Activated T-helper 1 cell treated with Interleukin-2 at 50 U/mL for 16 hours (primary cell): ENCODE measurements around the gene PHF12.
A peak's percentile ranks its signal among the peaks of the same experiment; 100 is the strongest.

Source experiments
- DNase-seq: peaks from one replicate; pipeline ENCODE4 v3.0.0-alpha.2; 2020; ENCODE audit warnings: low read depth

PHF12 gene

DNA sequence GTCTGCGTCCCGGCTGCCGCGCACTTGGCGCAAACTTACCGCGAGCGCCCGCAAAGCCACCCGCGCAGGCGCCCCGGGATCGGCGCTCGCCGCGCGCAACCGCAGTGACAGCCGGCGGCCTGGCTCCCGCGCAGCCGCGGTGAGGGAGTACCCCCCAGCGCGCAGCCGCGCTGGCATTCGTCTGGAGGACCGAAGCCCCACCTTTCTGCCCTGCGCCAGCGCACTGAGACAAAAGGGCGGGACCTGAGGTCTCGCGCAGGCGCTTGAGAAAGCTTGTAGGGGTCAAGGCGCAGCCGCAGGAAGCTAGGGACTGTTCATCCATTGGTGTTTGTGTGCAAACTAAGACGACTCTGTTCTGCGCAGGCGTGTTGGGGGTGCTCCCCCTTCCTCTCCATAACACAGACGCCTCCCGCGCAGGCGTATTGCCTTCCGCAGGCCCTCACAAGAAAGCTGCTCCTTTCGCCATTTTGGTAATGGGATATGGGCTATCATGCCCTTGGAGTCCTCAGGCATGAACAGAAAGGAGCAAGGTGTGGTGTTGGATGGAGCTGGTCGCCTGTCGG, at the start of gene PHF12:
TSS of gene PHF12 (minus strand) at position 91 of the 563 bp plus-strand sequence. CDS start 558 bp downstream, outside the sequence.
- peak; percentile 99 for DNase-seq

DNA sequence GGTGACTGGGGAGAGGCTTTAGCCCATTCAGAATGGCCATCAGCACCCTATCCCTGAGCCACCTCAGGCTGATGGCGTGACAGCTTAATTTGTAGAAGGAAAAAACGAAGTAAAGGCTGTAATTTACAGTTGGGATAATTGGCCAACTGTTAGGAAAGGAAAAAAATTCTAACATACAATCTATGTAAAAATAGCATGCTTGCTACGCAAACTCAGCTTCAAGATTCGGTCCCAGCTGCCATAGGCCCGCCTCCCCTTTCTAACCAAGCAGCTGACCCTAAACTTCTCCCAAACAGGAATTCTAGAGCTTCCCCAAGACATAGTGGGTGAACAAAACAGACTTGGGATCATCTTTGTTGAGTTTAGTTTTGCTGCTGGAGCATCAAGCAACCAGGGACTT, 49.7 kb upstream of the PHF12 start:
- DNase-seq = no peak

DNA sequence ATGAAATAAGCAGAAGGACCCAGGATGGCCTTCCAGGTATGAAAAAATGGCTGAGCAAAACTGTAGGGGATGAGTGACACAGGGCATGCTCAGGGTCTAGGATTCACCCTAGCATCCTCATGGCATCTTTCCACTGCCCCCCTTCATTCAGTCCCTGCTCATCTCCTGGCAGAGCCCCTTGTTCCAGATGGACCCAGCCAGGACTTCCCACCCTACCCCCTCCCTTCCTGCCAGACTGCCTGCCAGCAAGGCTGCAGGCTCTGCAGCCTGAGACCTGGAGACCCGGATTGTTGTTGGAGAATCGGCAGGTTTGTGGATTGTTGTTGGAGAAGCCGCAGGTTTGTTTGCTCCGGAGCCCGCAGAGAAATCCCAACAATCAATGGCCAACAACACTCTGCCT, 47.9 kb upstream of the PHF12 start:
- no peak for DNase-seq

DNA sequence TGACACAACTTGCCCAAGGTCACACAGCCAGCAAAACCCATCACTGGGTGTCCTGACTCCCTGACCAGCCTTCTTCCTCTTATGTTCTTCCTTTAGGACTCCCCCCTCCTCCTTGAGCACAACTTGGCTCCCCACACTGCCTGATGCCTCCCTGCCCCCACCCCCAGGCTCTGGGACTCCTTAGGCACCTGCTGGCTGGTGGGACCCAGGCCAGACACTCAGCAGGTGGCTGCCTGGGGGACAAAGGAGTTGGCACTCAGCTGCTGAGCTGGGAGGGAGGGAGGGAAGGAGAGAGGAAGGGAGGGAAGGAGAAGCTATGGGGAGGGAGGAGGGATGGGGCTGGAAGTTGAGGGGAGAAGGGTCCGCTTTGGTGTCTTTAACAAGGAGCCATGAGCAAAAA, 46.5 kb upstream of the PHF12 start:
- DNase-seq = no peak

DNA sequence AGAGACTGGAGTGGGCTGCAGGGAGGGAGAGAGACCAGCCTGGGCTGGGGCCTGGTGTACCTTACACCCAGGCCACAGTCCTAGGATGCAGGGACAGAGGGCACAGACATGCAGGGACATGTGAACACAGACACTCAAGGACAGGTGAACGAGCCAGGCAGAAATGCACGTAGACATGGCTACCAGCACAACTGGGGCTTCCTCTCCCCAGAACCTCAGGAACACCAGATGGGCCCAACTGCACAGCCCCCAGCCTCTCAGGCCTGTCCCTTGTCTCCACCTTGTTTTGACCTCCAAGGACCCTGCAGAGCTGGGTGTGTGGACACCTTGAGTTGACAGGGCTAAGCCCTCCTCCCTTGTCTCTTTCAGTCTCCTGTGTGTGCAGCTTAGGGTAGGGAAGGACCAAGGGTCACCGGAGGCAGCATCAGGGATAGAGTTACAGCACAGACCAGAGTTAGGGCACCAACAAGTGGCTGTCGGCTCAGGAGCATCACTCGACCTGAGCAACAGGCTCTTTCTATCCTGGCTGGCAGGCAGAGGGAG, 45.3 kb upstream of the PHF12 start:
- DNase-seq = no peak

DNA sequence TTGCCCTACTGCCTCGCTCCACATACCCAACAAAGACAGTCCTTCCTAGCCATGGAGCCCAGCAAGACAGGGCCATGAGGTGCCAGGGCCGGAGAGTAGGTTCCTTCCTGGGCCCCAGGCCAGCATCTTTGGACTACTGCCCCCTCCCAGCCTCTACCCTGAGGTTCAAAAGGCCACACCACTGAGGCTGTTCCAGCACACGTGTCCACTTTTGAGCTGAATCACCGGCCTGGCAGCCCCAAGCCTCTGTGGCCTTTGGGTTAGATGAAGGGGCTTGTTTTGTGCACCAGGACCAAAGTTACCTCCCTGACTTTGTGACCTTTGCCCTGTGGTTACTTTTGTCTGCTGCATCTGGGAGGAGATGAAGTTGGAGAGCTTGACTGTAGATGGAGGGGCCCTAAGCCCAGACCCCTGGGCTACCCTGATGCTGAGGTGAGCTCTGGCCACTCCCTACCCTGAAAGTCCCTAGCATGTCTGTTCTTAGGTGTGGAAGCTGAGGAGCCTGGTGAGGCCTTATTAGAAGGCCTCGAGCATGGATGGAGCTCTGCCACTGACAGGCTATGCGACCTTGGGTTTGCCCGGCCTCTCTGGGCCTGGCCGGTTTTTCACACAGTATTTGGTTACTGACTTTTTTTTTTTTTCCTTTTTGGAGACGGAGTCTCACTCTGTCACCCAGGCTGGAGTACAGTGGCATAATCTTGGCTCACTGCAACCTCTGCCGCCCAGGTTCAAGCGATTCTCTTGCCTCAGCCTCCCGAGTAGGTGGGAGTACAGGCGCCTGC, 42.5 kb upstream of the PHF12 start:
- no peak for DNase-seq

DNA sequence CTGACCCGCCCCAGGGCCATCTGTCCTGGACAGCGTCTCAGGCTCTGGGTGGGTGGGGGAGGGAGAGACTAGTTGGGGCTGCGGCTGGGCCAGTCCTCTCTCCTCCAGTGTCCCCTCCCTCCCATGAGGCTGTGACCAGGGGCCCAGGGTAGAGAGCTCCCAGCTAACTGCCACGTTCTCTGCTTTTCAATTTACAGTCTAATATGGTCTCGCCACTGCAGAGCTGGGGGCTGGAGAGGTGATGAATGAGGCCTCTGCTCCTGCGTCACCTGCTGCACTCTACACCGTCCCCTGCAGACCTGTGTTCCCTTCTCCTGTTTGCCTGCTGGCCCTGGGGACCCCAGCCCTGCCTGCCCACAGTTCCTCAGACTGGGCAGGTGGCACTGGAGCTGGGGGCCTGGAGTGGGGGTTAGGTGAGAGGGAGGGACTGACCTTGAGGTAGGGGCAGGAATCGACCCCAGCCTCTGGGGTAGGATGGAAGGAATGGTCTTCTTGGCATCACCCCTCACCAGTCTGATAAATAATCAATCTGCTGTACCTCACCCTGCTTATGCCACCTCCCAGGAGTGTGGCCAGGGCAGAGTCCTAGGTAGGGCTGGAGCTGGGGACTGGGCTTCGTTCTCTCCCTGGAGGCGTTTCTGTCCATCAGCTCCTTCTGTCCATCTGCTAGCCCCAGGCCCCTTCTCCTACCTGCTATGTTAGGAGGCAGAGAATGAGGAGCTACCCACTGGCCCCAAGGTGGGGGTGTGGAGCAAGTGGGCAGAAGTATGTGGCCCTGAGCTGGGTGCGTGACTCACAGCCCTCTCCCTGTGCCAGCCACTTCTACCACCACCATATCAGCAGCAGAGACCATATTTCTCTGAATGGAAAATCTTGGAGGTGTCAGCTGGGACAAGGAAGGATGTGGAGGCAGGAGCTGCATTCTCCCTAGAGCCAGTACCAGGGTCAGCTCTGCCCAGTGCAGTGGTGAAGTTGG, 41.6 kb upstream of the PHF12 start:
- no peak for DNase-seq

DNA sequence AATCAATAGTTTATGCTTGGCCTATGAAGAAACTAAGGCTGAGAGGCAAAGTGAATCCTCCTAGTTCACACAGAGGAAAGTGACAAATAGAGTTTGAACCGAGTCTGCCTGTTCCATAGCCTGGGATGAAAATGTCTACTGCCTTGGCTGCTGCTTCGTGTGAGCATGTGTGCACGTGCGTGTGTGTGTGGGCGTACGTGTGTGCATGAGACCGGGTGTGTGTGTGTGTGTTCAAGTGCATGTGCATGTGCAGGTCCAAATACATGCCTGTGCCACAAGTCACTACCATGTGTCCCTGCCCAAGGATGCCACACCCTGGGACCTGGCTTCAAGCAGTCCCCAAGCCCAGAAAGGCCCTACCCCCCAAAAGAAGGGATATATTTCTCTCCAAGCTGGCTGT, 40.9 kb upstream of the PHF12 start:
- DNase-seq = no peak

DNA sequence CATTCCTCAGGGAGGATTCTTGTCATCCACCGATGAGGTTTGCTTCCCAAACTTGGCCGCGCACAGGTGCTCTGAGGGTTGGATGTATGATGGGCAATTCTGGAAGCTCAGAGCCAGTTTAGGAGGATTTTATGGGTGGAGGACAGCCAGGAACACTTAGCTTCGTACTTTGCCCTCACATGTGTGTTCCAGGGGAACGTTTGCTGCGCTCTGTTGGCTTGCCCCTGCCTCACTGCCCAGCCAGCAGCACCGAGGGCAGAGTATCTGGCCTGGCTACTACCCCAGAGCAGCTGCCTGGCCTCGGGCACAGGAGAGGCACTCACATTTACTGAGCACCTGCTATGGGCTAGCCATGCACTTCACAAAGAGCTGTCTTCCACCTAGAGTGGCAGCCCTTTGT, 40.5 kb upstream of the PHF12 start:
- no peak for DNase-seq

DNA sequence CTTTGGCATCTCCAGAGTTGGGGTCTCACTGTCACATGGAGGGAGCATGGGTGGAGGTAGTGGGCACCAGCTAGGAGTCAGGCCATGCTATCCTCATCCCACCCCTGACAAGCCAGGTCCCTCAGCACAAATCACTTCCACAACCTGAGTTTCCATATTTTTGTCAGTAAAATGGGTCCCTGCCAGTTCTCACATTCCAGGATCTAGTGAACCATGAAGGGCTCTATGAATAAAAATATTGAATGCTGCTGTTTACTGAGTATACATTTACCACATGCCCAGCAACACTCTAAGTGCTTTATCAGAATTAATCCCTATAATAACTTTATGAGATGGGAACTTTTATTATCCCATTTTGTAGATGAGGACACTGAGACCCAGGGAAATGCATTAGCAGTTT, 37.7 kb upstream of the PHF12 start:
- no peak for DNase-seq

DNA sequence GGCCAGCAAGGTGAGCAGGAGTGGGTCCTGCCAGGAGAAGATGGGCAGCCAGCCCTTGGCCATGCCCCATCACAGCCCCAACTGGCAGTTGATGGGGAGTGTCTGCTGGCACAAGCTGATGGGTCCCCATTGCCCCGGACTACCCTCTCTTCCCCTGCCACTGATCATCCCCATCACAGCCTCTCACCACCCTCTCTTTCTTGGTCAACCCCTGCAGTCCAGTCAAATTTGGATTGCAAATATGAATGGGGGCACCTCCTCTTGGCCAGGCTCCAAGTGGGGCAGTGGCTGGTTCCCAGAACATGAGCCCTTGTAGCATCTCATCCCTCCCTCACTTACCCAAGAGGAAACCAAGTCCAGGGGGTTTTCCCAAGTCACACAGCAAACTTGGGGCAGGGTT, 37.2 kb upstream of the PHF12 start:
- DNase-seq = no peak

DNA sequence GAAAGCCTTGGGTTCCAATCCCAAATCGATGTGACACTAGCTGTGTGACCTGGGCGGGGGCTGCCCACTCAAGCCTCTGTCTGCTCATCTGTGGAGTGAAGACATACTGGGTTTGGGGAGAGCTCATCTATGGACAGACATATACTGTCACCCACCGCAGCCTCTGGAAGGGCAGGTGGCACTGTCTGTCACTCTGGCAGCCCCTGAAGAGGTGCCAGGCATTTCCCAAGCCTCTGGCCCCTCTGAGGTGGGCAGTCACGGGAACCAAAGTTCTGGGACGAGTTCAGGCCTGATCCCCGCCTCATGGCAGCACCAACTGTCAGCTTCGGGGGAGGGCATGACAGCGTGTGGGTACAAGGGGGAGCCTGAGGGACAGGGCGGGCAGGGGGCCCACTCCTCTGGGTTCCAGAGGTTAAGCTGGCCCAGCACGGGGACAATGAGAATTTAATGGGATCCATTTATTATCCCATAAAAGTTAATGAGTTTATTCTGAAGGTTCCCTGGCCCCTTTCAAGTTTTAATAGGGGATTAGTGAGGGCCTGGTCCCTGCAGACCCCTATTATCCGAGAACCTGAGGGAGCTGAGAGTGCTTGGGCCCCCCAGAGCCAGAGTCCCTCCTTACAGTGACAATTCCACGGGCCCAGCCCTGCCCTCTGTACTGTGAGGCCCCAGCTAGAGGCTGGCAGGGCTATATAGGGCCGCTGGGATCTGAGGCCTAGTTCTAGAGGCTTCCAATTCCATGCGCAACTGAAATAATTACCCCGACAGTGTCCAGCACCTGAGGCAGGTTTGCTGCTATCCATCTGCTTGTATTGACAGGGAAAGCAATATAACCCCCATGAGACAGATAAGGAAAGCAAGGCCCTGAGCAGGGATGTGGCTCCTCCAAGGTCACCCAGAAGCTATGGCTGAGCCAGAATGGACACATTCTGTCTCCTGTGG, 35.7 kb upstream of the PHF12 start:
- no peak for DNase-seq

DNA sequence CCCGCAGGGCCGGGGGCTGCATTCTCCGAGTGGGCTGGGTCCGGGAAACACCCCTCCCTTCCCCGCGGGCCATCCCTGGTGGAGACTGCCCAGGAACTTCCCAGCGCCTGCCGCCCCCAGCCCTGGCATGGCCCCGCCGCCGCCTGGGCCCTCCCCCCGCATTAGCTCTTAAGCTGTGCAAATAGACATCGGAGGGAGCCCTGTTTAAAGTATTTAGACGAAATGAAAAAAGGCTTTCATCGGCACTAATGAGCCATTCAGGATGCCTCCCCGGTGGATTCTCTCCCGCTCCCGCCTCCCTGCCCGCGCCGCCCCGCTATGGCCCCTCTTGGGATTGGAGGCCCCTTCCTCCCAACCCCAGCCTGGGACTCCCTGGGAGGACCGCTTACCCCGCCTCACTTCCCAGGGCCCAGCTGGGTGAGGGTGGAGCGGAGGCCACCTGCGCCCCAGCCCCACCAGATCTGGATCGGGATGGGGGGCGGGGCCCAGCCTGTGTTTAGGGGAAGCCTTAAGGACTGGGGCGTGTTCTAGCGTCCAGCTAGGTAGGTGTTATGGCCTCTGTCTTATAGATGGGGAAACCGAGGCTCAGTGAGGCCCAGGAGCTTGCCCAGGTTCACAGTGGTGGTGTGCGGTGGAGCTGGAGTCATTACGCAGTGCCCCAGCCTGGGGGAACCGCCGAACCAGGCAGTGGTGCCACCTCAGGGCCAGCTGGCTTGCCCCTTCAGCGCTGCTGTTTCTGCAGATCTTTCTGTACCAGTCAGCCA, 34.8 kb upstream of the PHF12 start:
- DNase-seq = no peak

DNA sequence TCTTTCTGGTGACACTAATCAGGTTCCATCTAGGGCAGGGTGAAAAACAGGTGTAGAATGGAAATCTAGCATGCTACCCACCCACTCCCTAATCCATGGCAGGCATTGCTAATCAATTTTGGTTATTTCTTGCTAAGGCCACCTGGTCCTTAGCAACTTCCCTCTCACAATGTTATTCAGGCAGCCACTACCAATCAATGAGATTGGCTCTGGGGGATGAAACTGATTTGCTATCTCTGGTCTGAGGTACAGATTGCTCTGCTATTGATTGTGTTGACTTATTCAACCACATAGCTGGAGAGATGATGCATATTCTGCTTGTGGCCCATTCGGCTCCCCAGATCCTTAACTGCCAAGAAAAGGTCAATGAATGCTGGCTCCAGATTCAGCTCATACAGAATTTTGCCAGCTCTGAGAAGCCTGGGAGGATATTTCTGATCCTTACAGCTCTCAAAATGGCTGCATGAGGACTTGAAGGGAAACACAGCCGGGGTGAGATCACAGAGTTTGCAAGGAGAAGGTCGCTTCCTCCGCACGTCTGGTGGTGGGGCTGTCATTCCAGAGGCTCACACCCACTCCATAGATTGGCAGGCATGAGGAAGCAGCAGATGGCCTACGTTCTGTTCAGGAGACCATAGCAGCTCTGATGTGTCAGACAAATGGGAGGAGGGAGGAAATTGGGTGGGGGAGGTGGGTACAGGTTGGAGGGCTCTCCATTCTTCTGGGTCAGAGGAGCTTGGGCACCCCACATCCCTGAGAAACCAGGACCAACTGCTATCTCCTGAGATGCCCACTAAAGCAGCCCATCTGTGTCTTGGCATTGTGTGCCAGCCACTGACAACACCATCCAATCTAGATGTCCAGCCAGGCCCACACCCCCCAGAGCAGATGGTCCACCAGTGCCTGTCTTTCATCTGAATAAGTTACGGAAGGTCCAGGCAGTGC, 32.2 kb upstream of the PHF12 start:
- no peak for DNase-seq

DNA sequence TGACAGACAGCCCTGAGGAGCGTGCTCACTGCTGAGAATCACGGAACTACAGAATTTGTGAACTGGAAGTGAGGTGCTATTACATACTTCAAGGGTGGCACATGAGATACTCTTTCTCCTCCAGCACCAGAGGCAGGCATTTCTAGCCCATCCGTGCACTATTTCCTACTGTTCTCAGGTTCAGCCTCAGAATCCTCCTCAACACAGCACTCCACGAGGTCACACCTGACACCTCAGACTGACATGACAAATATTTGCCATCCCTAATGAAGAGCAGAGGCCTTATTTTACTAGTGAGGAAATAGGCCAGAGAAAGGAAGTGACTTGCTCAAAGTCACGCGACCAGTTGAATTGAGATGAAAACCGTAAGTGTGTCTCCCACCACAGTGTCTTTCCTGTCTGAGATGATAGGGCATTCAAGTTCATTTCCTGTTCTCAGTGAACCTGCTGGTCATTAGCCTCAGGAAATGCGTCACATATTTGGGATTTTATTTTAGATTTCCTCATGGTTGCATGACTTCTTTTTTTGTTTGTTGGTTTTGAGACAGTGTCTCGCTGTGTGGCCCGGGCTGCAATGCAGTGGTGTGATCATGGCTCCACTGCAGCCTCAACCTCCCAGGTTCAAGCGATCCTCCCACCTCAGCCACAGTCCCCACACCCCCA, 30.9 kb upstream of the PHF12 start:
- DNase-seq = peak; percentile 8

DNA sequence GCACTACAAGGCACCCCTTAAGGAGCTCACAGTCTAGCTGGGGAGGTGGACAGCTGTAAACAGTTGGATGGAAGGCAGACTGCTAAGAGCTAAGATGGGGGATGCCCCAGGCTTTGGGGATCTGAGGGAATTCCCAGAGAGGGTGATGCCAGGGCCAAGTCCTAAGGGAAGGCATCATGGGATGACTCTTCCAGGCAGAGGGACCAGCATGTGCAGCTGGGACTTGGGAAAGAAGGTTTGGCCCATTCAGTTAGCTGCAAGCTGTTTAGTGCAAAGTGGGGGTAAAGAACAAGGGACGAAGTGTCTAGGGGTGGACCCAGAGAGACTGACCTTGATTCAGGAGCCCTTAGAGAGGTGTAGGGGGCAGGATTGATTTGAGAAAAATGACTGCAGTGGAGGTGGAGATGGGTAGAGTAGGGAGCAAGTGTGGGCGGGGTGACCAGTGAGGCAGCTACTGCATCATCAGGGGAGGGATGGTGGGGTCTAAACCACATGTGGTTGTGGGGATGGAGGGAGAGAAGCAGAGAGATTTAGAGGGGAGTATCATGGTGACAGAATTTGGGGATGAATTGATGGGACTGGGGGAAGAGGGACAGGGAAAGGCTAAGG, 27.1 kb upstream of the PHF12 start:
- no peak for DNase-seq

DNA sequence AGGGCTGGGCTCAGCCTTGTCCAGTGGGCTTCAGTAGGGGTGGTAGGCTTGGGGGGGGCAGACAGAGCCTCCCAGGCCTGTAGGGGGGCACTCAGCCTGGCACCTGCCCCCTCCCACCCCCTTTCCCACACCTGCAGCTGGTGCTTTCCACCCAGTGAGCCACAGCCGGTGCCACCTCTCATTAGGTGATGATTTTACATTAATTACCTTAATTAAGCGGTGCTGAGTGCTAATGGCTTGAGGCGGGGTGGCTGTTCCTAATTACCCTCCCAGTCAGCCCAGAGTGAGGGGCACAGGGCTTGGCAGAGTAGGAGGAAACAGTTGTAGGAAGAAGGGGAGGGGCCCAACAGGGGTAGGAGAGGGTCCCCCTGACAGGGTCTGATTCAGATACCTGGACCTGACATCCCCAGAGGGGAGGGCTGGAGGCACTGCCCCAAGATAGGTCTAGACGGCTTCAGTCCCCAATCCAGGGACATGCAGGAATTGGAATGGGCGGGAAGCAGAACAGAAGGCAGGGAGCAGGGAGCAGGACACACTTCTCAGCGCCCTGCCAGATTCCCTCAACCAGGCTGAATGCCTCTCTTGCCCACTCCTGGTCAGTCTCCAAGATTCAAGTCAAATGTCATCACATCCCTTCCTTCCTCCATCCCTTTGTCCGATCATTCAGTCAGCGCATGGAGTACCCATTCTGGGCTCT, 26.5 kb upstream of the PHF12 start:
- DNase-seq = no peak

DNA sequence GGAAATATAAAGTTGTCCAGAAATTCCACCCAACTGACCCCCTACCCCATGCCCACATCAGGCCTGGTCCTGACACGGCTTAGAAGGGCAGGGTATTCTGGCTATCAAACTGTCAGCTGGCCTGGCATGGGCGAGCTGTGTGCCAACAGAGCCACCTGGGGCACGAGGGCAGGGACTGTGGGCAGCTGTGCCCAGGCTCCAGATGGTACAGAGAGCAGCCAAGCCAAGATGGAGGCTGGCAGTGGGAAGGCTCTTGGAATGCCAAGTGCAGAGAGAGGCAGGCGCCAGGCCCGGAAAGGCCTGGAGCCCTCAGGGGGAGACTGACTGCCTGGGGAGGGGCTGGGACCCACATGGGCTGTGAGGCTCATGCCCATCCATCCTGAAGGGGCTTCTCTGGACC, 24.3 kb upstream of the PHF12 start:
- DNase-seq = no peak
